Tibial artery (tissue), 4 donors: ENCODE results near the gene ZNF641.
"Not testable (repeated sequence)": the region's sequence is repeated elsewhere in the genome, so short reads cannot be mapped to it uniquely, and the experiment has no call there.

ENCODE experiments used
- DNase-seq, 2 donors: peaks; one replicate each; pipeline ENCODE4 v3.0.0-alpha.2; 2019
- H3K27ac ChIP-seq, 2 donors: fragments of 200-600 bp; sonication (generic) in 1 of 2; 1 replicate in 1 of 2; 2 replicates in 1 of 2; pipeline ENCODE4 v1.5.1; 2018 to 2019; ENCODE audit warnings: mild to moderate bottlenecking in 1 of 2
- H3K27me3 ChIP-seq, 2 donors: fragments of 200-600 bp; sonication (generic) in 1 of 2; one replicate each; pipeline versions ENCODE4 v1.5.1 to v1.6.0; 2016 to 2019
- H3K36me3 ChIP-seq, 3 donors: fragments of 200-600 bp; sonication (generic) in 2 of 3; one replicate each; pipeline ENCODE4 v1.5.1; 2016 to 2019; ENCODE audit warnings: mild to moderate bottlenecking in 2 of 3
- H3K4me1 ChIP-seq, 4 donors: fragments of 200-600 bp; sonication (generic) in 2 of 4; 1 replicate in 3 of 4; 2 replicates in 1 of 4; pipeline ENCODE4 v1.5.1; 2016 to 2019
- H3K4me3 ChIP-seq, 2 donors: fragments of 200-600 bp; sonication (generic) in 1 of 2; 1 replicate in 1 of 2; 2 replicates in 1 of 2; pipeline ENCODE4 v1.5.1; 2018 to 2019; ENCODE audit warnings: mild to moderate bottlenecking in 2 of 2
- H3K9me3 ChIP-seq, 3 donors: fragments of 200-600 bp; sonication (generic) in 1 of 3; one replicate each; pipeline ENCODE4 v1.5.1; 2016 to 2019
- CTCF ChIP-seq, 2 experiments: fragments of 200-600 bp in 1 of 2; fragments of 450-650 bp in 1 of 2; IDR thresholded peaks; one replicate each; pipeline ENCODE4 v1.5.1; 2017 to 2019; ENCODE audit warnings: antibody characterized with exemption in 2 of 2, mild to moderate bottlenecking in 1 of 2, moderate library complexity in 1 of 2
- intact Hi-C: fragments of 100-400 bp; cut with DNase I; formaldehyde crosslinking; loops from one replicate; pipeline ENCODE4 v1.15.0; 2023; ENCODE audit warnings: low total_unique reads

ZNF641 gene

DNA sequence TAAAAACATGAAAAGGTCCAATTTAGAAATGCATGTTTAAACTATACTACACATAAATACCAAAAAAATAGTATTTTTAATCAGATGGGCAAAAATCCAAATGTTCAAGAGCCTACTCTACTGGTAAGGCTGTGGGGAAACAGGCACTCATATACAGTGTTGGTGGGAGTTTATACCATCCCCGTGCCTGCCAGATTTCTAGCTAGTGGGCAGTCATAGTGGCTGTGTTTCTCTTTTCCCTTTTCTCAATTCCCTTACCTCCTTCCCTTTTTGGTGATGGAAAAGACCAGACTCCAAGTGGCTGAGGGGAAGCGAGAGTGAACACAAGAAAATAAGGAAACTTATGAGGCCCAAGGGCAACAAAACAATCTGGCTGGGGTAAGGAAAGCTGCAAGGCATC, 14.7 kb downstream of the ZNF641 start:
- DNase-seq: no peak
- H3K27ac ChIP-seq: no peak overlapping the region
- no peaks in the 10 kb centered on the region for H3K27me3 ChIP-seq
- intact Hi-C loops: no loop called here
- no peak overlapping the region for H3K4me3 ChIP-seq
- peaks cover 0 to 7% (median 6%) of the 10 kb centered on the region in 3 donors for H3K36me3 ChIP-seq
- TF ChIP-seq CTCF (IDR thresholded peaks at IDR 0.05): no peak
- H3K9me3 ChIP-seq: no peaks in the 10 kb centered on the region
- no peaks in the 10 kb centered on the region for H3K4me1 ChIP-seq

DNA sequence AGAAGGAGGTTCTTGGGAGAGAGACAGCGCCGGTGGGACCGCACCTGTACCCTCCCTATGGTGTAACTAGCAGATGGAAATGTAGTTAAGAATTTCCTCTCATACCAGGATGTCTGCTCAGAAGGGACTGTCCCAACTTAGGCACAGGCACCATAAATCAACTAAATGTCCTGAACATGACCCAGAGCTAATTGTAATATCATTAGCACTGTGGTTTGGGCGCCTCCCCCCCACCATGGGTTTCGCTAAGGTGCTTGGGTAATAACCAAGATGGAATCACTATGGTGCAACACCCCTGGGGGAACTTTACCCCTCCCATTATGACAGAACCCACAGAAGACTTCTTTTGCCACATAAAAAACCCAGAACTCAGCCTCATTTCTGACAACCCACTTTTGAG, 15.9 kb downstream of the ZNF641 start:
- Histone ChIP-seq H3K27ac (no peak overlapping the region), H3K9me3 (no peaks in the 10 kb centered on the region), H3K27me3 (no peaks in the 10 kb centered on the region), H3K4me1 (no peaks in the 10 kb centered on the region), H3K4me3 (no peak overlapping the region), H3K36me3 (no peaks in the 10 kb centered on the region)
- TF ChIP-seq CTCF (IDR thresholded peaks at IDR 0.05): no peak
- DNase-seq: no peak
- intact Hi-C loops: no loop called here

- H3K36me3 ChIP-seq, H3K4me3 ChIP-seq, H3K4me1 ChIP-seq, H3K27me3 ChIP-seq, intact Hi-C loops, H3K9me3 ChIP-seq, DNase-seq, H3K27ac ChIP-seq: not testable (repeated sequence)
These were observed 17.0 kb downstream of the ZNF641 start for GRCh38 chr12:48333680-48334079.

DNA sequence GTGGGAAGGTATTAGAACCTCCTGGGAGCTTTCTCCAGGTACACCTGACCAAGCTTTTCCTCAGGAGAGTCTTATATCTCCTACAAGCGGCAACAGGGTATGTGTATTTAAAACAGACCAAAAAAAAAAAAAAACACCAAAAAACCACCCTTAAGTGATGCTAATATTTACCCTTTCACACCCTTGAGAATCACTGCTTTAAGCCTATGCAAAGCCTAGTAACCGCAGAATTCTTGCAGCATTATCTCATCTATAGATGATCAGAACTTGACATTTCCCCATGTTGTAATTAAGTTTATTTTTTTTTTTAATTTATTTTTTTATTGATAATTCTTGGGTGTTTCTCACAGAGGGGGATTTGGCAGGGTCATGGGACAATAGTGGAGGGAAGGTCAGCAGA, 19.3 kb downstream of the ZNF641 start:
- Histone ChIP-seq H3K4me3 (no peak overlapping the region), H3K4me1 (no peaks in the 10 kb centered on the region), H3K36me3 (no peaks in the 10 kb centered on the region), H3K27ac (no peak overlapping the region), H3K27me3 (no peaks in the 10 kb centered on the region), H3K9me3 (no peaks in the 10 kb centered on the region)
- intact Hi-C loops: no loop called here
- no peak for DNase-seq
- TF ChIP-seq CTCF (IDR thresholded peaks at IDR 0.05): no peak

- no peak for TF ChIP-seq CTCF (IDR thresholded peaks at IDR 0.05)
- intact Hi-C loops: no loop called here
- H3K36me3 ChIP-seq: no peaks in the 10 kb centered on the region
These were observed 21.4 kb downstream of the ZNF641 start for GRCh38 chr12:48329199-48329939.

GRCh38 chr12:48316491-48316890, 34.2 kb downstream of the ZNF641 start:
- H3K4me1 ChIP-seq: no peaks in the 10 kb centered on the region
- H3K4me3 ChIP-seq: no peak overlapping the region
- no peaks in the 10 kb centered on the region for H3K27me3 ChIP-seq
- intact Hi-C loops: no loop called here
- no peak for DNase-seq
- no peaks in the 10 kb centered on the region for H3K36me3 ChIP-seq
- no peak for TF ChIP-seq CTCF (IDR thresholded peaks at IDR 0.05)
- H3K27ac ChIP-seq: no peak overlapping the region
- H3K9me3 ChIP-seq: no peaks in the 10 kb centered on the region

More at GRCh38 chr12:48329199-48329939, 21.4 kb downstream of the ZNF641 start:
- H3K27me3 ChIP-seq: no peaks in the 10 kb centered on the region
- H3K4me1 ChIP-seq: no peaks in the 10 kb centered on the region
- H3K4me3 ChIP-seq: no peak overlapping the region
- no peak overlapping the region for H3K27ac ChIP-seq
- no peaks in the 10 kb centered on the region for H3K9me3 ChIP-seq
- no peak for DNase-seq
